Activated B cell treated with CpG ODN at 0.5 μM for 24 hours (primary cell): ENCODE data around the gene USP37. TPM values are rescaled to one million over a fixed set of nuclear protein-coding genes. Genes with fewer than 3 reads are reported as not detected.

Source experiments
- ATAC-seq: fragments of 200-7000 bp; cut with Tn5 transposase; one replicate; pipeline ENCODE4 v1.10.0; 2021; ENCODE audit warnings: low read depth, mild to moderate bottlenecking, moderate library complexity
- CTCF ChIA-PET: fragments of 350-600 bp; sonication (Branson Sonifier 250); formaldehyde crosslinking; loops from one replicate; lab custom pipeline; 2021; ENCODE audit warnings: antibody characterized with exemption; lab: Charles Lee
- POLR2A ChIA-PET: fragments of 350-600 bp; sonication (Branson Sonifier 250); formaldehyde crosslinking; loops from one replicate; lab custom pipeline; 2021; ENCODE audit warnings: antibody characterized with exemption; lab: Charles Lee
- DNase-seq: peaks from one replicate; pipeline ENCODE4 v3.0.0; 2022
- H3K27ac Mint-ChIP-seq: one replicate; pipeline ENCODE4 v1.8.0; 2020; ENCODE audit warnings: mixed read lengths
- H3K27me3 Mint-ChIP-seq: one replicate; pipeline ENCODE4 v1.8.0; 2021; ENCODE audit warnings: mixed read lengths
- H3K36me3 Mint-ChIP-seq: one replicate; pipeline ENCODE4 v1.8.0; 2021; ENCODE audit warnings: low read depth, mixed read lengths
- H3K4me1 Mint-ChIP-seq: one replicate; pipeline ENCODE4 v1.8.0; 2021; ENCODE audit warnings: mixed read lengths
- H3K4me3 Mint-ChIP-seq: one replicate; pipeline ENCODE4 v1.8.0; 2020; ENCODE audit warnings: mild to moderate bottlenecking, mixed read lengths
- H3K9me3 Mint-ChIP-seq: one replicate; pipeline ENCODE4 v1.8.0; 2020; ENCODE audit warnings: mixed read lengths
- intact Hi-C: fragments of 100-400 bp; cut with micrococcal nuclease; formaldehyde crosslinking; loops from one replicate; pipeline ENCODE4 v1.15.1; 2024
- total RNA-seq: library from RNA; stranded (reverse); gene quantifications from 2 replicates; pipeline ENCODE4 v1.2.3, GENCODE V29; 2022
- TF ChIP-seq, protein P1 (sequence below): fragments of 200-600 bp; IDR thresholded peaks from one replicate; pipeline ENCODE4 v1.8.0; 2022; ENCODE audit warnings: antibody characterized with exemption, mild to moderate bottlenecking

USP37 gene
- total RNA-seq, 1 donor from 2014 or later: 23.1 TPM

DNA sequence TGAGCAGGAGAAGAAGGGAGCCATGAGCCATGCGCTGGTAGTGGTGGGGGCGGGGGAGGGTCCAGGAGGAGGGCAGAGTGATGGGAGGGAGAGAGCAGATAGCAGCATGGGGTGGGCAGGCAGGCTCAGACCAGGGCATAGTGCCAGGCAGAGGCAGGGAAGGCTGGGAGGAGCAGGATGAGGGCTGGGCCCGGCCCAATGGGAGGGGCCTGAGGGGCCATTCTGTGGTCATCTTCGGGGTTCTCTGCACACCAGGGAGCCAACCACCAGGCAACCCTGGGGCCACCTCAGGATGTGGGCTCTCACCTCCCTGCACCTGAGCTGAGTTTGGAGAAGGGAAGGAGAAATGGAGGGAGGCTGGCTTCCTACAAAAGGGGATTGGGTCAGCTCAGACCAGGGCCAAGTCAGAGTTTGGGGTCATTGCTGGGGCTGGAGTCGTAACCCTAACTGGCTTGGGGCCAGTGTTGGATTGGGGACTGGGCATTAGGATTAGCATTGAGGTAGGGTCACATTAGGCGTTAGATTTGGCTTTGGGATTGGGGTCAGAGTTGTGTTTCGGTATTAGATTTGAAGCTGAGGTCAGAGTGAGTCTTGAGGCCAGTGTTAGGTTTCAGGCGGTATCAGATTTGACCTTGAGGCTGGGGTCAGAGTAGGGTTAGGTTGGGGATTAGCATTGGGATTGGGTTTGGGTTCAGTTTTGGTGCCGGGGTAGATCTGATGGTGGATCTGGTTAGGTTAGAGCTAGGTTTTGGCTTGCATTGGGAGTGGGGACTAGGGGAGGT, 138.0 kb downstream of the USP37 start:
- no peaks in the 10 kb centered on the region for H3K4me1 Mint-ChIP-seq
- ChIA-PET CTCF (no interaction called here), POLR2A (no interaction called here)
- no peaks in the 10 kb centered on the region for H3K36me3 Mint-ChIP-seq
- DNase-seq: no peak
- TF ChIP-seq, protein P1, sequence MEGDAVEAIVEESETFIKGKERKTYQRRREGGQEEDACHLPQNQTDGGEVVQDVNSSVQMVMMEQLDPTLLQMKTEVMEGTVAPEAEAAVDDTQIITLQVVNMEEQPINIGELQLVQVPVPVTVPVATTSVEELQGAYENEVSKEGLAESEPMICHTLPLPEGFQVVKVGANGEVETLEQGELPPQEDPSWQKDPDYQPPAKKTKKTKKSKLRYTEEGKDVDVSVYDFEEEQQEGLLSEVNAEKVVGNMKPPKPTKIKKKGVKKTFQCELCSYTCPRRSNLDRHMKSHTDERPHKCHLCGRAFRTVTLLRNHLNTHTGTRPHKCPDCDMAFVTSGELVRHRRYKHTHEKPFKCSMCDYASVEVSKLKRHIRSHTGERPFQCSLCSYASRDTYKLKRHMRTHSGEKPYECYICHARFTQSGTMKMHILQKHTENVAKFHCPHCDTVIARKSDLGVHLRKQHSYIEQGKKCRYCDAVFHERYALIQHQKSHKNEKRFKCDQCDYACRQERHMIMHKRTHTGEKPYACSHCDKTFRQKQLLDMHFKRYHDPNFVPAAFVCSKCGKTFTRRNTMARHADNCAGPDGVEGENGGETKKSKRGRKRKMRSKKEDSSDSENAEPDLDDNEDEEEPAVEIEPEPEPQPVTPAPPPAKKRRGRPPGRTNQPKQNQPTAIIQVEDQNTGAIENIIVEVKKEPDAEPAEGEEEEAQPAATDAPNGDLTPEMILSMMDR: no peak
- no peak for ATAC-seq
- H3K27ac Mint-ChIP-seq: no peak overlapping the region
- intact Hi-C loops: no loop called here
- H3K4me3 Mint-ChIP-seq: no peak overlapping the region
- no peaks in the 10 kb centered on the region for H3K27me3 Mint-ChIP-seq
- H3K9me3 Mint-ChIP-seq: no peaks in the 10 kb centered on the region

DNA sequence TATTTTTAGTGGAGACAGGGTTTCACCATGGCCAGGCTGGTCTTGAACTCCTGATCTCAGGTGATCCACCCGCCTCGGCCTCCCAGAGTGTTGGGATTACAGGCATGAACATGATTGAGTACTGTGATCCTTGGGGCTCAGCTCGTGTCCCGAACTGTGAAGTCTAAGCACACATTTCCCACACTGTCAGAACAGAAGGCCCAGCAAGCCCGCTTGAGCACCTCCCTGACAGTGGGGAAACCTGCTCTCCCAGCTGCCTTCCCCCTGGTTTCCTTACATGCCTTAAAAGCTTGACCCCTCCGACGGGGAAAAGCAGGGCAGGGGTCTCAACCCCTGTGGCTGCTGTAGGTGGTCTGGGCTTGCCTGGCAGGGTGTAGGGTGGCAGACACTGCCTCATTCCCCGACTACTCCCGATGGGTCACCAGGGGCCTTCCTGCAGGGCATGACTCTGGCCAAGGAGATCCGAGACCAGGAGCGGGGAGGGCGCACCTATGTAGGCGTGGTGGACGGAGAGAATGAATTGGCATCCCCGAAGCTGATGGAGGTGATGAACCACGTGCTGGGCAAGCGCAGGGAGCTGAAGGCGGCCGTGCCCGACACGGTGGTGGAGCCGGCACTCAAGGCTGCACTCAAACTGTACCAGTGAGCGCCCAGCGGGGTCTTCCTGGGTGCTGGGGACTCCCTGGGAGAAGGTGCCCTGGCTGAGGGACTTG, 139.1 kb downstream of the USP37 start:
- ATAC-seq: no peak
- no peaks in the 10 kb centered on the region for H3K9me3 Mint-ChIP-seq
- no peak overlapping the region for H3K4me3 Mint-ChIP-seq
- CTCF ChIA-PET: no interaction called here
- DNase-seq: no peak
- intact Hi-C loops: no loop called here
- TF ChIP-seq, protein P1: no peak
- H3K27me3 Mint-ChIP-seq: no peaks in the 10 kb centered on the region
- H3K4me1 Mint-ChIP-seq: no peaks in the 10 kb centered on the region
- POLR2A ChIA-PET: no interaction called here
- no peak overlapping the region for H3K27ac Mint-ChIP-seq
- H3K36me3 Mint-ChIP-seq: no peaks in the 10 kb centered on the region

DNA sequence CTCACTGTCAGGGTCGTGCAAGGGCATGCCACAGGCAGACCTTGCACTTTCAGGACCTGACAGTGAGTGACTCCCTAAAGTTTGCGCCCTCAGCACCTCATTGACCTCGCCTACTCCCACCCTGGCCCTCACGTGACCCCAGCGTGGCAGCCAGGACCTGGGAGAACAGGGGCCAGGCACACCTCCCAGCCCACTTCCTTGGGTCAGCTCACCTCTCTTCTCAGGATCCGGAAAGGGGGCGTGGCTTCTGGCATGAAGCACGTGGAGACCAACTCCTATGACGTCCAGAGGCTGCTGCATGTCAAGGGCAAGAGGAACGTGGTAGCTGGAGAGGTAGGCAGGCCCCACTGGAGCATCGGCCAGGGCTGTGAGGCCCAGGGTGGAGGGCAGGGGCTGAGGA, 140.4 kb downstream of the USP37 start:
- intact Hi-C loops: no loop called here
- no peak for DNase-seq
- TF ChIP-seq, protein P1: no peak
- Mint-ChIP-seq H3K36me3 (no peaks in the 10 kb centered on the region), H3K27me3 (no peaks in the 10 kb centered on the region), H3K4me3 (no peak overlapping the region), H3K4me1 (no peaks in the 10 kb centered on the region), H3K27ac (no peak overlapping the region), H3K9me3 (no peaks in the 10 kb centered on the region)
- CTCF ChIA-PET: no interaction called here
- ATAC-seq: no peak
- POLR2A ChIA-PET: no interaction called here

DNA sequence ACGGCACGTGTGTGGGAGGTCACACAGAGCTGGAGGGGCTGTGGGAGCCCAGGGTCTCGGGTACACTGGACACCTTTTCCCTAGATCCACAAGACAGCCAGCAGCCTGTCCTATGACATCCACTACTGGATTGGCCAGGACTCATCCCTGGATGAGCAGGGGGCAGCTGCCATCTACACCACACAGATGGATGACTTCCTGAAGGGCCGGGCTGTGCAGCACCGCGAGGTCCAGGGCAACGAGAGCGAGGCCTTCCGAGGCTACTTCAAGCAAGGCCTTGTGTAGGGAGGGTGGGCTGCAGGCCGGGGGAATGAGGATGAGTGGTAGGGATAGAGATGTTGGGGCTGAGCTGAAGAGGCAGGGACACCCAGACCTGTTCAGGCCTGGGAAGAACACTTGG, 142.6 kb downstream of the USP37 start:
- no peaks in the 10 kb centered on the region for H3K9me3 Mint-ChIP-seq
- H3K4me1 Mint-ChIP-seq: no peaks in the 10 kb centered on the region
- ChIA-PET CTCF (no interaction called here), POLR2A (no interaction called here)
- ATAC-seq (no peak), DNase-seq (no peak)
- H3K36me3 Mint-ChIP-seq: no peaks in the 10 kb centered on the region
- no peak overlapping the region for H3K27ac Mint-ChIP-seq
- TF ChIP-seq, protein P1: no peak
- intact Hi-C loops: no loop called here
- H3K27me3 Mint-ChIP-seq: no peaks in the 10 kb centered on the region
- no peak overlapping the region for H3K4me3 Mint-ChIP-seq

DNA sequence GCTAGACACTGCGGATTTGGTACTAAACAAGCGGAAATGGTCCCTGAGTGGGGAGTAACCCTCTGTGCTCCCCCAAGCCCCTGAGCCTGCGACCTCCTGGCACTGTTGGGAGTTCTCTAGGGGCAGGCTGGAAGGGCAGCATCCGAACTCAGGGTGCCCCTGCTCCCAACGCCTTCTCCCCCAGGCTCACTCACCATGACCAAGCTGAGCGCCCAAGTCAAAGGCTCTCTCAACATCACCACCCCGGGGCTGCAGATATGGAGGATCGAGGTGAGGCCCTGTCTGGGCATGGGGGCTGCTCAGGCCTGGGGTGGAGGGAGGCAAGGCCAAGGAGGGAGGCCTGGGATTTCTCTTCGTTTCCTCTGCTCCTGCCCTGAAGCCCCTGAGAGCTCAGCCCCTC, 144.6 kb downstream of the USP37 start:
- H3K27ac Mint-ChIP-seq: no peak overlapping the region

More for the DNA sequence above, 144.6 kb downstream of the USP37 start:
- no peaks in the 10 kb centered on the region for H3K27me3 Mint-ChIP-seq
- H3K9me3 Mint-ChIP-seq: no peaks in the 10 kb centered on the region
- TF ChIP-seq, protein P1: no peak
- no peaks in the 10 kb centered on the region for H3K4me1 Mint-ChIP-seq
- H3K36me3 Mint-ChIP-seq: no peaks in the 10 kb centered on the region
- DNase-seq: no peak
- no peak for ATAC-seq
- CTCF ChIA-PET: no interaction called here
- no peak overlapping the region for H3K4me3 Mint-ChIP-seq
- intact Hi-C loops: no loop called here
- POLR2A ChIA-PET: no interaction called here
